ENCODE measurements around the gene LIPJ.

Gene LIPJ

GRCh38 chr10:88592906-88593305 is 6.3 kb downstream of the LIPJ start:
- DNase-seq (ENCODE audit: extremely low read depth in 1 of 2, low read depth in 1 of 2): no peak

- no peak for DNase-seq (ENCODE audit: extremely low read depth in 1 of 2, low read depth in 1 of 2)
Observed at GRCh38 chr10:88594482-88594881, 7.9 kb downstream of the LIPJ start.

GRCh38 chr10:88598055-88598454 is 11.5 kb downstream of the LIPJ start:
- DNase-seq (ENCODE audit: extremely low read depth in 1 of 2, low read depth in 1 of 2): no peak

- no peak for DNase-seq (ENCODE audit: extremely low read depth in 1 of 2, low read depth in 1 of 2)
Observed at GRCh38 chr10:88608052-88608732, 21.6 kb downstream of the LIPJ start.

GRCh38 chr10:88608780-88609179 is 22.2 kb downstream of the LIPJ start:
- DNase-seq (ENCODE audit: extremely low read depth in 1 of 2, low read depth in 1 of 2): no peak

- DNase-seq (ENCODE audit: extremely low read depth in 1 of 2, low read depth in 1 of 2): no peak
Observed at GRCh38 chr10:88616250-88616977, 29.9 kb downstream of the LIPJ start.

GRCh38 chr10:88617772-88618300 is 31.3 kb downstream of the LIPJ start:
- no peak for DNase-seq (ENCODE audit: extremely low read depth in 1 of 2, low read depth in 1 of 2)

GRCh38 chr10:88618496-88618895 is 31.9 kb downstream of the LIPJ start:
- DNase-seq (ENCODE audit: extremely low read depth in 1 of 2, low read depth in 1 of 2): no peak

GRCh38 chr10:88620441-88620840 is 33.9 kb downstream of the LIPJ start:
- no peak for DNase-seq (ENCODE audit: extremely low read depth in 1 of 2, low read depth in 1 of 2)

GRCh38 chr10:88623835-88624234 is 37.3 kb downstream of the LIPJ start:
- DNase-seq (ENCODE audit: extremely low read depth in 1 of 2, low read depth in 1 of 2): no peak

- no peak for DNase-seq (ENCODE audit: extremely low read depth in 1 of 2, low read depth in 1 of 2)
Observed at GRCh38 chr10:88624840-88625239, 38.3 kb downstream of the LIPJ start.

GRCh38 chr10:88640186-88640585 is 53.6 kb downstream of the LIPJ start:
- no peak for DNase-seq (ENCODE audit: extremely low read depth in 1 of 2, low read depth in 1 of 2)

GRCh38 chr10:88642209-88642608 is 55.6 kb downstream of the LIPJ start:
- DNase-seq (ENCODE audit: extremely low read depth in 1 of 2, low read depth in 1 of 2): no peak

GRCh38 chr10:88642963-88643362 is 56.4 kb downstream of the LIPJ start:
- no peak for DNase-seq (ENCODE audit: extremely low read depth in 1 of 2, low read depth in 1 of 2)

- no peak for DNase-seq (ENCODE audit: extremely low read depth in 1 of 2, low read depth in 1 of 2)
Observed at GRCh38 chr10:88647061-88647615, 60.6 kb downstream of the LIPJ start.

GRCh38 chr10:88651101-88651551 is 64.6 kb downstream of the LIPJ start:
- DNase-seq (ENCODE audit: extremely low read depth in 1 of 2, low read depth in 1 of 2): no peak

GRCh38 chr10:88652616-88653015 is 66.1 kb downstream of the LIPJ start:
- DNase-seq (ENCODE audit: extremely low read depth in 1 of 2, low read depth in 1 of 2): no peak

All from stimulated activated CD8-positive, alpha-beta memory T cell treated with anti-CD3 and anti-CD28 coated beads, Interleukin-7, amount 100 ng/mL, for 48 hours (primary cell).